ENCODE results near the gene FCGR3A. TPM values are rescaled to one million over a fixed set of nuclear protein-coding genes. Genes with fewer than 3 reads are reported as not detected.
"Not testable (repeated sequence)": the region's sequence is repeated elsewhere in the genome, so short reads cannot be mapped to it uniquely, and the experiment has no call there.

FCGR3A gene
- total RNA-seq, 2 donors from 2014 or later, result not detected

GRCh38 chr1:161525321-161525720, 24.3 kb downstream of the FCGR3A start:
- not testable (repeated sequence) for H3K27ac Mint-ChIP-seq; H3K36me3 ChIP-seq (ENCODE audit: control insufficient read depth, insufficient read depth, low read length); H3K9ac ChIP-seq (ENCODE audit: extremely low read depth, low read length, poor library complexity, severe bottlenecking); H3K27ac ChIP-seq (ENCODE audit: low read depth, low read length); H3K36me3 Mint-ChIP-seq (ENCODE audit: low read depth); DNase-seq; H3K9me3 ChIP-seq (ENCODE audit: control insufficient read depth, low read length); H3K4me1 Mint-ChIP-seq; H3K4me1 ChIP-seq (ENCODE audit: control insufficient read depth, insufficient read depth, low read length); H3K9me3 Mint-ChIP-seq
- peaks cover 35% of the 10 kb centered on the region for H3K27me3 ChIP-seq (ENCODE audit: control insufficient read depth, insufficient read depth, low read length, poor library complexity, severe bottlenecking)
- Mint-ChIP-seq H3K4me3 (peak overlapping the region; percentile 80), H3K27me3 (ENCODE audit: insufficient read depth) (peaks cover 76% of the 10 kb centered on the region)
- H3K4me3 ChIP-seq (ENCODE audit: low read length), result peak overlapping the region; percentile 64
- WGBS, 2 experiments (ENCODE audit: insufficient coverage in 1 of 2, insufficient read length in 1 of 2), result 79 to 100% methylated on average over 2 to 19 of the region's 23 CpGs

- not testable (repeated sequence) for H3K27ac ChIP-seq (ENCODE audit: low read depth, low read length); H3K27ac Mint-ChIP-seq; H3K9ac ChIP-seq (ENCODE audit: extremely low read depth, low read length, poor library complexity, severe bottlenecking); H3K9me3 ChIP-seq (ENCODE audit: control insufficient read depth, low read length); H3K4me1 Mint-ChIP-seq; H3K9me3 Mint-ChIP-seq; H3K36me3 Mint-ChIP-seq (ENCODE audit: low read depth); H3K36me3 ChIP-seq (ENCODE audit: control insufficient read depth, insufficient read depth, low read length); H3K4me1 ChIP-seq (ENCODE audit: control insufficient read depth, insufficient read depth, low read length)
- Histone ChIP-seq H3K27me3 (ENCODE audit: control insufficient read depth, insufficient read depth, low read length, poor library complexity, severe bottlenecking) (peaks cover 35% of the 10 kb centered on the region), H3K4me3 (ENCODE audit: low read length) (peak overlapping the region; percentile 64)
- 7% methylated on average over 10 to 41 of the region's 55 CpGs for WGBS, 2 experiments (ENCODE audit: insufficient coverage in 1 of 2, insufficient read length in 1 of 2)
- Mint-ChIP-seq H3K4me3 (peak overlapping the region; percentile 80), H3K27me3 (ENCODE audit: insufficient read depth) (peaks cover 75% of the 10 kb centered on the region)
- peak; percentile 59 for DNase-seq
These were observed 24.8 kb downstream of the FCGR3A start for GRCh38 chr1:161524742-161525291.

GRCh38 chr1:161523817-161524741, 25.5 kb downstream of the FCGR3A start, which contains the start of gene HSPA6:
Gene HSPA6 (plus strand): TSS chr1:161524540. CDS start chr1:161524659, 119 bp downstream.
- not testable (repeated sequence) for H3K4me1 Mint-ChIP-seq; H3K4me1 ChIP-seq (ENCODE audit: control insufficient read depth, insufficient read depth, low read length); H3K27ac ChIP-seq (ENCODE audit: low read depth, low read length); H3K36me3 Mint-ChIP-seq (ENCODE audit: low read depth); H3K9me3 Mint-ChIP-seq; H3K9me3 ChIP-seq (ENCODE audit: control insufficient read depth, low read length); H3K36me3 ChIP-seq (ENCODE audit: control insufficient read depth, insufficient read depth, low read length); H3K27ac Mint-ChIP-seq
- H3K27me3 ChIP-seq (ENCODE audit: control insufficient read depth, insufficient read depth, low read length, poor library complexity, severe bottlenecking), result peaks cover 31% of the 10 kb centered on the region
- peak within 1 kb of the TSS; percentile 80 for H3K4me3 Mint-ChIP-seq
- peak within 1 kb of the TSS; percentile 25 for H3K9ac ChIP-seq (ENCODE audit: extremely low read depth, low read length, poor library complexity, severe bottlenecking)
- WGBS, 2 experiments (ENCODE audit: insufficient coverage in 1 of 2, insufficient read length in 1 of 2), result 1% methylated on average over 20 to 56 of the region's 72 CpGs
- peaks cover 68% of the 10 kb centered on the region for H3K27me3 Mint-ChIP-seq (ENCODE audit: insufficient read depth)
- H3K4me3 ChIP-seq (ENCODE audit: low read length), result peak within 1 kb of the TSS; percentile 90
- DNase-seq, result peak; percentile 85

GRCh38 chr1:161523041-161523816, 26.4 kb downstream of the FCGR3A start:
- H3K27ac ChIP-seq (ENCODE audit: low read depth, low read length); H3K4me1 Mint-ChIP-seq; H3K27ac Mint-ChIP-seq; H3K4me1 ChIP-seq (ENCODE audit: control insufficient read depth, insufficient read depth, low read length); H3K36me3 ChIP-seq (ENCODE audit: control insufficient read depth, insufficient read depth, low read length); H3K9me3 ChIP-seq (ENCODE audit: control insufficient read depth, low read length); H3K9me3 Mint-ChIP-seq; H3K36me3 Mint-ChIP-seq (ENCODE audit: low read depth); DNase-seq; H3K9ac ChIP-seq (ENCODE audit: extremely low read depth, low read length, poor library complexity, severe bottlenecking): not testable (repeated sequence)
- H3K27me3 ChIP-seq (ENCODE audit: control insufficient read depth, insufficient read depth, low read length, poor library complexity, severe bottlenecking), result peaks cover 23% of the 10 kb centered on the region
- Mint-ChIP-seq H3K27me3 (ENCODE audit: insufficient read depth) (peaks cover 60% of the 10 kb centered on the region), H3K4me3 (peak overlapping the region; percentile 80)
- peak overlapping the region; percentile 90 for H3K4me3 ChIP-seq (ENCODE audit: low read length)
- 83 to 92% methylated on average over 13 to 19 of the region's 20 CpGs for WGBS, 2 experiments (ENCODE audit: insufficient coverage in 1 of 2, insufficient read length in 1 of 2)

- not testable (repeated sequence) for H3K27ac Mint-ChIP-seq; H3K27ac ChIP-seq (ENCODE audit: low read depth, low read length); H3K27me3 ChIP-seq (ENCODE audit: control insufficient read depth, insufficient read depth, low read length, poor library complexity, severe bottlenecking); H3K4me1 Mint-ChIP-seq; H3K4me1 ChIP-seq (ENCODE audit: control insufficient read depth, insufficient read depth, low read length); H3K27me3 Mint-ChIP-seq (ENCODE audit: insufficient read depth); DNase-seq; H3K36me3 ChIP-seq (ENCODE audit: control insufficient read depth, insufficient read depth, low read length); H3K4me3 ChIP-seq (ENCODE audit: low read length); H3K4me3 Mint-ChIP-seq; H3K36me3 Mint-ChIP-seq (ENCODE audit: low read depth); H3K9ac ChIP-seq (ENCODE audit: extremely low read depth, low read length, poor library complexity, severe bottlenecking); H3K9me3 ChIP-seq (ENCODE audit: control insufficient read depth, low read length); H3K9me3 Mint-ChIP-seq
- WGBS, 2 experiments (ENCODE audit: insufficient coverage in 1 of 2, insufficient read length in 1 of 2), result no CpG with 5 or more reads among the region's 1 CpG
These were observed 35.7 kb downstream of the FCGR3A start for GRCh38 chr1:161513953-161514352.

GRCh38 chr1:161513448-161513780, 36.2 kb downstream of the FCGR3A start:
- H3K4me3 ChIP-seq (ENCODE audit: low read length); H3K27ac Mint-ChIP-seq: not testable (repeated sequence)
- WGBS, 2 experiments (ENCODE audit: insufficient coverage in 1 of 2, insufficient read length in 1 of 2), result no CpG with 5 or more reads among the region's 1 CpG

More at GRCh38 chr1:161513448-161513780, 36.2 kb downstream of the FCGR3A start:
- H3K36me3 ChIP-seq (ENCODE audit: control insufficient read depth, insufficient read depth, low read length); DNase-seq; H3K27me3 Mint-ChIP-seq (ENCODE audit: insufficient read depth); H3K9ac ChIP-seq (ENCODE audit: extremely low read depth, low read length, poor library complexity, severe bottlenecking); H3K36me3 Mint-ChIP-seq (ENCODE audit: low read depth); H3K4me1 Mint-ChIP-seq; H3K4me1 ChIP-seq (ENCODE audit: control insufficient read depth, insufficient read depth, low read length); H3K4me3 Mint-ChIP-seq; H3K9me3 Mint-ChIP-seq; H3K27me3 ChIP-seq (ENCODE audit: control insufficient read depth, insufficient read depth, low read length, poor library complexity, severe bottlenecking); H3K27ac ChIP-seq (ENCODE audit: low read depth, low read length); H3K9me3 ChIP-seq (ENCODE audit: control insufficient read depth, low read length): not testable (repeated sequence)
